GDM1 (cell line): ENCODE data around the gene TCF7L2.

Source experiments
- DNase-seq: peaks from one replicate; lab custom pipeline; 2025; lab: John Stamatoyannopoulos, UW

TCF7L2 gene

GRCh38 chr10:112946649-112947048 lies 3.4 kb upstream of the TCF7L2 start:
- DNase-seq, result no peak

- no peak for DNase-seq
Observed at GRCh38 chr10:112948196-112948595, 1.9 kb upstream of the TCF7L2 start.

GRCh38 chr10:112949143-112949823 lies 764 bp upstream of the TCF7L2 start:
- DNase-seq, result no peak

- DNase-seq, result peak; percentile 12
Observed at GRCh38 chr10:112950714-112951358, 789 bp downstream of the TCF7L2 start.

- peak; percentile 66 for DNase-seq
Observed at GRCh38 chr10:112951359-112952281, 1.6 kb downstream of the TCF7L2 start.

- no peak for DNase-seq
Observed at GRCh38 chr10:112952282-112953173, 2.5 kb downstream of the TCF7L2 start.

- no peak for DNase-seq
Observed at GRCh38 chr10:112953174-112954159, 3.4 kb downstream of the TCF7L2 start.

- DNase-seq, result no peak
Observed at GRCh38 chr10:112954974-112955581, 5.0 kb downstream of the TCF7L2 start.

- no peak for DNase-seq
Observed at GRCh38 chr10:112955582-112956421, 5.8 kb downstream of the TCF7L2 start.

- DNase-seq, result no peak
Observed at GRCh38 chr10:112956631-112957350, 6.7 kb downstream of the TCF7L2 start.

GRCh38 chr10:112957640-112958092 lies 7.6 kb downstream of the TCF7L2 start:
- DNase-seq, result no peak

GRCh38 chr10:112958275-112958995 lies 8.4 kb downstream of the TCF7L2 start:
- no peak for DNase-seq

GRCh38 chr10:112959207-112959838 lies 9.3 kb downstream of the TCF7L2 start:
- DNase-seq, result no peak

- no peak for DNase-seq
Observed at GRCh38 chr10:112960151-112960681, 10.2 kb downstream of the TCF7L2 start.

GRCh38 chr10:112961609-112962008 lies 11.6 kb downstream of the TCF7L2 start:
- DNase-seq, result no peak

- no peak for DNase-seq
Observed at GRCh38 chr10:112962343-112962742, 12.3 kb downstream of the TCF7L2 start.

- DNase-seq, result no peak
Observed at GRCh38 chr10:112963835-112964234, 13.8 kb downstream of the TCF7L2 start.
